GM19455 (cell line): ENCODE measurements around the gene FAM78B.

Experiments used
- ATAC-seq: cut with Tn5 transposase; IDR thresholded peaks from one replicate; pipeline ENCODE4 v1.9.1; 2021; ENCODE audit not compliant: unreplicated experiment

FAM78B gene

DNA sequence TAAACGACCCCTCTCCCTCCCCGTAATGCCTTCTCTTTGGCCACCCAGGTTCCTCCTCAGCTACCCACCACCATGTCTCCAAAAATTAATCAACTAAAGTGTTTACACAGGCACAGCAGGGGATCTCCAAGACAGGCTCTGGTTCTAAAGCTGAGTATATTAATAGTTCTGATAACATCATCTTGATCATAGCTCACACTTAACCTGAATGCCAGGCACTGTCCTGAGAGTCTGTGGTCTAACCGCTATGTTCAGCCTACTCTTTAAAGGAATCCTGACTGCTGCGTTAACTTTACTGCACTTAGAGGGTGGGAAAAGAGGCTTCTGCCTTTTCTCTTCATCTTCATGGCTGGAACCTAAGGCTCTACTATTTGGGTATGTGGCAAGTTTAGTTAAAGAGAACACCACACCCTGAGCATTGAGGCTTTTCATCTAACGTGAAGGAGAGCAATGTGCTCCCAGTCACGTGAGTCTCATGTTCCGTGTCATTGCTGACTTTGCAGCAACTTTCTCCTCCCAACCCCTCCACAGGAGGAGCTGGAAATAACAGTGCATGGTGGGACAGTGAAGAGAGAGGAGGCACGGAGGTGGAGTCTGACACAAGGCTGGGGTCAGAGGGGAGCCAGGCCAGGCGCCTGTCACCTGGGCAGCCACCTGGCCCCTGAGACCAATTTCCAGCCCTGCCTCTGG, 86.4 kb downstream of the FAM78B start:
- ATAC-seq, result no peak

DNA sequence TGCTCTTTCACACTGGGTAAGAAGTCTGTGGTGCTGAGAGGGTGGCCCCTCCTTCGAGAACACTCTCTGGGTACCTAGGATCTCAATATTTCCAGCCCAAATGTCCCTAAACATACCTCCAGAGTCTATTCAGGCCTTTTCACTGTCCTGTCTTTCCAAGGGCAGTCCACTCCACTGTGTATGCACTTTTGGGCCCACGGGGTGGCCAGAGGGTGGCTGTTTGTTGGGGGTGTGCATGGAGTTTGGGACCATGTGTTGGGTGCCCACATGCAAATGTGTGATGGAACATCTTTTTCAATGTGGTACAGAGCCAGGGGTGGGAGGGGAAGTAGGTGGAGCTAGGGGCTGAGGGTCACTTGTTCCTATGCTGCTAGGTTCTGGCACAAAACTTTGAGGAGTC, 87.5 kb downstream of the FAM78B start:
- no peak for ATAC-seq

DNA sequence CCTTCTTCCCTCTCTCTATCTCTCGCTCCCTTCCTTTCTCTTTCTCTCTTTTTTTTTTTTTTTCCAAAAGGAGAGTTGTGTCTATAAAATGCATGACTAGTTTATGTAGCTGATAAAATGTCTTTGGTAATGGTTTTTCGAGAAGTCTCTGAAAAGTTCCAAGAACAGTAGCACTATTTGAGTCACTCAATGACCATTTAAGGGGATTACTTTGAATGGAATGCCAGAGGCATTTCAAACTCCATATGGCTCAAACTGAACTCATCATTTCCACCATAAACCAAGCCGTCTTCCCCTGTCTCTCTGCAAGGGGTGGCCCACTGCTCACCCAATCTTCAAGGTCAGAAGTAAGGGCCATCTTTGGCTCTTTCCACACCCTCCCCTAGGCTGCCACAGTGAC, 93.3 kb downstream of the FAM78B start:
- no peak for ATAC-seq

DNA sequence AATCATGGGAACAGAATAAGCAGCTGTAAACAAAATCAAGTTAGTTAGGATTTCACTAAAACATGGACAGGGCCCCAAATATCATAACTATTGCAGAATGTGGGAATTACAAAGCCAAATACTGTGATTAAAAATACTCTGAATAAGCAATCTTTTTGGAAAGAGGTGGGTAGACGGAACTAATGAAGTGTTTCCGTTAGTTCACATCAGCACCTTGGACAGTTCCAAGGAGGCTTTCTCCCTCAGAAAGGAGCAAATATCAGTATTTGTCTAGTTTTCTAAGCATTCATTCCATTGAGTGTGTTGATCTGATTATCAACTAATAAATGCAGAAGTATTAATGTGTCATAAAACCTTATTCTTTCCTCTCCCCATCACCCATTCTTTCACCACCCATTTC, 97.4 kb downstream of the FAM78B start:
- ATAC-seq, result no peak

DNA sequence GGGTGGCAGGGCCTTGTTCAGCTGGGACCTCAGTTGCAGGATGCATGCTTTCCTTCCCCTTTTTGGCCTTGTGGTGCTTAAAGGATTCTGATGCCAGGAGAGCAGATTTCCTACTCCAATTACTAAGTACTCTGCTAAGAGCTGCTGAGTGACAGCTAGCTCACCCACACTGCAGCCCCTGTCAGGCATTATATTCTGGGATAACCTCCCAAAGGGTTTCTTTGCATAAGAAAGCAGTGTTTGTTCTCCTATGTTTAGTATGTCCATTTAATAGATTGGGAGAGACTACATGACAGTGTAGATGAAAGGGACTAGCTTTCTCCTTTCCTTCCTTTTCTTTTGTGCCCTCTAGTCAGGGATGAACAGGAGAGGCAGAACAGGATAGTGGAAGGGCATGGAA, 100.7 kb downstream of the FAM78B start:
- no peak for ATAC-seq

DNA sequence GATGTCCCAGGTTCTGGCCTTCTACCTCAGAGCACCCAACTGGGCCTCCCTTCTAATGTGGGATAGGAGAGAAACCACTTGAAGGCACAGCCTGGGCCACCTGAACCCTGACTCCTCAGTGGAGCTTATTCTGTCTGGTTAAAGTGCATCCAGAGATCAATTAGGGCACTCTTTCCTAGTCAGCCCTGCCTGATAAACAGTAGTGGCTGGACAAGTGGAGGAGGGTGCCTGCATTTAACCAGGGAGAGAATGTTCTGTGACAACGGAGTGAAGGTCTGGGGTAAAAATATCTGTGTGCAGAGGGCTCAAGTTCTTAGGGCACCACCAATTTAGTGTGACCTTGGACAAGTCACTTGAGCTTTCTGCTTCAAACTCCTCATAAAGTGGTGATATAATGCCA, 101.8 kb downstream of the FAM78B start:
- no peak for ATAC-seq

DNA sequence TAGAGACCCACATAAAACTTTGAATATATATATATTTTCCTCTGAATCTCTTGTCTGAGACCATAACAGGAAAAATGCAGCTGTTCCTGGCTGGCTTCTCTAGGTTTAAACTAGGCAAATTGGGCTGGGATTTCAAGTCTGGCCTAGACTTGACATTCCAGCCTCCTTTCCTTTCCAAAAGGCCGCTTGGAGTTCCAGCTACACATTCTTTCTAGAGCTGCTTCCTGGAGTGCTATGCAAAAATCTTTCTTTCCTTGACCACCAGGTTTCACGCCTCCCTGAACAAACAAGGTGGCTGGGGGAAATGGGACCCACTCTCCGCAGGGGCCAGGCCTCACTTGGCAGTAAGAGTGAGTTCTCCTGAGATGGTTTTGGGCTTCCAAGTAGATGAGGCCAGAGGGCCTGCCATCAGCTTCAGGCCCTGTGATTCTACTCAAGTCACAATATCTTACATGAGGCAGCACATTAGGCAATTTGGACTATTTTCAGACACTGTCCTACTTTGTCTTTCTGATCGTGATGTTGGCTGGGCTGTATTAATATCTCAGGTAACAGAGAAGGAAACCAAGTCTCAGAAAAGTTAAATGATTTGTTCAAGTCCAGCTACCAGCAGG, 102.4 kb downstream of the FAM78B start:
- ATAC-seq, result no peak

DNA sequence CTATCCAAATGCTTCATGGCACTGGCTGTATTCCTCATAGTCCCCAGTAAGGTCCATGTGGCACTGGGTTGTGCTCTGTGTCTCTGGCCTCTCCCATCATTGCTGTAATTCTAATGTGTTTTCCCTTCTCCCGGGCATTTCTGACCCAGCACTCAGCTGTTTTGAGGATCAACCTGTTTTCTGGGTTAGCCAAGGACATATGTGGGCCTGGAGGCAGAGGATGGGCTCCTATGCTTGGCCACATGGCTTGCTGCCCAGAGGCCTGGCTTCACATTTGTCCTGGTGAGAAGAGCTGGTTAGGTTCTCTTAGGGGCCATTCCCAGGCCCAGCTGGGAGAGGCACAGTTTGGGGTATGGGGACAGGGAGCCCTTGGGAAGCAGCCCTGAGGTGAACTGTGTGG, 103.1 kb downstream of the FAM78B start:
- no peak for ATAC-seq

DNA sequence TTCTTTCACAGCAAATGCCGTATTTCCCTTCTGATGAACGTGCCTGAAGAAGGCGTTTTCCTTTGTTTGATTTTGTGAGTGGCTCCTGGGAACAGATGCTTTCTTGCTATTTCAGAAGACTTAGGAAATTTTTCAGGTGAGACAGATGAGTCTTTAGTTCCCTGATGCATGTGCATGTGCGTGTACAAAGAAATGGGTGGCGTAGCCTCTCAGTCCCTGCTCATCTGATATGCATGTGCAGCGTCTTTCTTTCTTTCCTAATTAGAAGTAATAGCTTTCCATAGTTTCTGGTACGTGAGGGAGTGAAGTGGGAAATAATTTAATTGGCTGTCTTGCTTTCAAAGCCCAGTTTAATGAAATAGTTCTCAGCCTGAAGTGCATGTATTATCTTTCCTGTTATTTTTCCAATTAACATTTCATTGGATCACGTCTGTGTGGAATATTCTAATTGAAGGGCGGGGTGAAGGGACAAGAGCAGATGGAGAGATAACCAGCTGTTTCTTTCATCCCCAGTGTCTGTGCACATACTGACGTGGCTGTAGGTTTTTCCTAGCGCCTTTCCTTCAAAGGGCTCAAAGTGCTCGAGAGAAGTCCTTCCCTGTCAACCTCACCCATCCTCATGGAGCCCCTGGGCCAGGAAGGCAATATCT, 104.3 kb downstream of the FAM78B start:
- ATAC-seq, result no peak

DNA sequence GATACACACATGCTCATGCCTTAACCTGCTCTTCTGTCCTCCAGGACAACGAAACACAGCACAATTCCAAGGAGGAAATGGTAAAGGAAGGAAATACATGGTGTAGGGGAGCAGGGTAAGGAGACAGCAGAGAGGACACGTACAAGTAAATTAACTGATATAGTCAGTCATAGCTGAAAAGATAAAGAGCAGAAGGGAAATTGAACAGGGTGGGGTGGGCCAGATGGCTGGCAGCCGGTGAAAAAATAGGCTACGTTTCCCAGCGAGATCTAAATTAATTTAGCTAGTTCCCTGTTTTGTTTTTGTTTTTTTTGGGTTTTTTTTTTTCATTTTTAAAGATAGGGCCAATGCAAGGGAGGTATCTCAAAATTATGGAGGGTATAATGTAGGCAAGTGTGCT, 109.2 kb downstream of the FAM78B start:
- ATAC-seq, result no peak

DNA sequence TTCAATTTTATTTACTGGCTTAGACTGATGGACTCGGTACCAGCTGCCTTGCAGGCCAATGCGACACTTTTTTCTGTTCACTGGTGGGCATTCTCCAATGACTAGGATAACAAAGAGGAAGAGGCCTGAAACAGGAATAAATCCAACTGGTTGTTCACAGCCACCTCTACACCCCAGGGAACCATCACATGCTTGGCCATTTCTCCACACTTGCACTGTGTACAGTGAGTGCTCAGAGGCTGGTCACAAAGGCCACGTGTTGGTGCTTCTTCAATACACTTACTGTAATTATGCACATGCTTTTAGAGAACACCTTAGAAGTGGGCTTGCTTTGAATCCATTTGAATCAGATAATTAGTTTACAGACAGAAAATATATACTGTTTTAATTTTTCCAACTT, 113.4 kb downstream of the FAM78B start:
- no peak for ATAC-seq

DNA sequence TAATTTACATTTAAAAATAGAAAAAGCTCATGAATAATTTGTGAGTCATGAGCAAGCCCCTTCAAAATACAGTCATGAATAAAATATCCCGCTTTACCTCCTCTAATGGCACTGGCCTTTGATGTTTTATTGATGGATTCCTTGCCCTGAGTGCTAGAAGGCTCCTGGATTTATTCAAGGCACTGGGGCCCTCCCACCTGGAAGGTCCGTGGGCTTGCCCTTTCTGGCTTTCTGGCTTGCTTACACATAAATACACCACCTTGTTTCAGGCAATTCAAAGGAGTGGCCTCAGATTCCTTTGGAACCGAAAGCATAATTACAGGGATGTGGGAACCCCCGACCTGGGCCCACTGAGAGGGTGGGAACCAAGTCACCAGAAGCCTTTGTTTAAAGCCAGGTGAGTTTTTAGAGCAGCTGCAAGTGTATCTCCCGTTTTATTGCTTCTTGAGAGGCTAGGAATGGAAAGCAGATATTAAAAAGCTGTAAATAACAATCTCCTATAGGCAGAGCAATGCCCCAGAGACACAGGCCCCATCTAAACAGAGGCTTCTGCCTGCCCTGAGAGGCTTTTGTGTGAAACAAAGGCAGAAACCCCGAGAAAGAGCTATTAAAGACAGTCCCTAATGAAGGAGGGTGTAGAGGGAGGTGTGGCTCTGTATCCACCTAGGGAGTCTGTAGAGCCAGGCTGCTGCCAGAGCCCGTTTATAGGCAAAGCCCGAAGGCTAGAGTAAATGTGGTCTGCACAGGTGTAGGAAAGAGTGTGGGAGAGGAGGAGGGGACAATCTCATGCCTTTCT, 126.4 kb downstream of the FAM78B start:
- no peak for ATAC-seq

DNA sequence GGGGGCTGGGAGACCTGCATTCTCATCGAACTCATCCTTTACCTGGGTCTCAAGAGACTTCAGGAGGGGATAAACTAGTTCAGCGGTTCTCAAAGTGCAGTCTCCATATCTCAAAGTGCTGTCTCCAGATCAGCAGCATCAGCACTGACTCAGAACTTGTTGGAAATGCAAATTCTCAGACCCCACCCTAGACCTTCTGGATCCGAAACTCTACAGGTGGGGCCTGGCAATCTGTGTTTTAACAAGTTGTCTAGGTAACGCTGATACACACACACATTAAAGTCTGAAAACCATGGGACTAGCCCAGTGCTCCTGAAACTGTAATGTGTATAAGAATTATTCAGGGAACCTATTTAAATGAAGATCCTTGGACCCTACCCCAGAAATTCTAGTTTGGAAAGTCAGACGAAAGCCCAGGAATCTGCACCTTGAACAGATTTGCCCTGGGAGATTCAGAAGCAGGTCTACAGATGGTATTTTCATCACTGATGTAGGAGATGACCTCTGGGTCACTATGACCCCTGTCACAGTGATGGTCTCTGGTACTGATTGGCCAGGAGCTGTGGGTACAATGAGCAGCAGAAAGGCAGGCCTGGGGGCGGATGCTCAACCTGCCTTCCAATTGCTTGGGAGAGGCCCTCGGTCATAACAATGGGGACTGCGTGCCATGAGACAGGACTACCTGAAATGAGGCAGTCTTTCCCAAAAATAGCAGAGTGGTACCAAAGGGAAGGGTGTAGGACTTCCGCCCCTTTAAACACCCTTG, 127.2 kb downstream of the FAM78B start:
- ATAC-seq, result no peak

DNA sequence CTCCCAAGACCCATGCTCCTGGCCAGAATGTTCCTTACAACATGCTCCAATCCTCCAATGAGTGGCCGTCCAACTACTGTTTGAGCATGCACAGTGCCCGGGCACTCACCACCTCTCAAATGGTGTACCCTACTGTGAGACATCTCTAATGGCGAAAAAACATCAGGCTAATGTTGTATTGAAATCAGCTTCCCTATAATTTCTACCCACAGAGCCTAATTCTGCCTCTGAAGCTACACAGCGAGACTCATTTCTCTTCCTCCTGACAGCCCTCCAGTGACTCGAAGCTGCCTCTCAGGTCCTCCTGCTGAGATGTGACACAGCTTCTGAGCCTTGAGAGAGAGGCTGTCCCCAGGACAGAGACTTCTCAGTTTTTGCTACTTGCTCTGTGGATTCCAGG, 130.7 kb downstream of the FAM78B start:
- no peak for ATAC-seq

DNA sequence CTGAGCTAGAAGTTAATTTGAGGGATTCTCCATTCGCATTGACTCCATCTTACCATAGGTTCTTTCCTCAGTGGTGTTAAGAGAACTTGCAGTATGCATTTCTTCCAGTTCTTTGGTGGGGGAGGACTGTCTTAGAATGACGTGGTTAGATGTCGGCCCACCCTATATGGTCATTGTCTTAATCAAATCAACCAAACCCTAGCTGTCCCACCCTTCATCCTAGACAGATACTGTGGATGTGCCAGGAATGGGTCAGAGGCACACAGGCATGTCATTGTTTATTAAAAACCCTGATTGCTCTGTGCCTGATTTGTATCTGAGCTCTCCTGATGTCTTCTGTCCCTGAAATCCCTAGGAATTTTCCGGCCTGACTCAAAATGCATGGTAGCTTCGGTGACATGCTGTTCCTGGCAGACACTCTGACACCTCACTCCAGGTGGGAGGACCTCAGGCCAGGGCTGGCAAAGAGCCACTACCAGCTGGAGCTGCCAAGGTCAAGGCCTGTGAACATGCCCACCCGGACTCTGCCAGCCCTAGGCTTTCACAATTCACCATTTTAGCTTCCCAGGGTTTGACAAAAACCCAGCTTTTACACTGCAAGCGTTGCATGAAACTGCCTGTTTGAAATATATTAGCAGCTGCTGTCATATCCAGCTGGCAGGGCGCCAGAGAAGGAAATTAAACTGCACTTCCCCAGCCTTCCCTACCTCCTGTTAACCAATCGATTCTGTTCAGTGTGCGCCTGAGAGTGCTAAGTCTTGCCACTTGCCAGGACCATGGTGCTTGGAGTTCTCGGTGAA, 134.0 kb downstream of the FAM78B start:
- ATAC-seq, result no peak

DNA sequence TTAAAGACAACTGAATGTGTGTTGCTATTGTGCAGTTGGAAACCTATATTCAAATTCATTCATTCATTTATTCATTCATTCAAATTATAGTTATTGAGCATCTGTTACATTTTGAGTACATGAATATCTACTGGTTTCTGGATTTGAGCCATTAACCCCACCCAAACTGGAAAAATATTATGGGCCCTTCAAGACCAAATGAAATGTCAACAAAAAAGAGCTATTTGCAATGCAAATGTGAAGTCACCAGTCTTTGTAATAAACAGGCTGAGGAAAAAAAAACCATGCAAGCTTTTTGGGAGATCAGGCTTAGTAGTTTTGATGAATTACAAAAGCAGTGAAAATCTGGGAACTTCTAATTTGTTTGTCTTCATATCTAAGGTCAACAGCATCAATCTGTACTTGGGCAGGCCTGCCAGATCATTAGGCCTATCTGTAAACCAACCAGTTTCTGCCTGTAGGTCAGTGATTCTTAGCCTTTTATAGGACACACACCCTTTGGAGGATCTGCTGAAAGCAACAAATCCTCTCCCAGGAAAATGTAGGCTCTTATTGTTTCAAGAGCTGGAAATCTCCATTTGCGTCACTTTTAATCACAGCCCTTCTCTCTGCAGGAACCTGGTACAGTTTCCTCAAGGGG, 134.7 kb downstream of the FAM78B start:
- no peak for ATAC-seq

DNA sequence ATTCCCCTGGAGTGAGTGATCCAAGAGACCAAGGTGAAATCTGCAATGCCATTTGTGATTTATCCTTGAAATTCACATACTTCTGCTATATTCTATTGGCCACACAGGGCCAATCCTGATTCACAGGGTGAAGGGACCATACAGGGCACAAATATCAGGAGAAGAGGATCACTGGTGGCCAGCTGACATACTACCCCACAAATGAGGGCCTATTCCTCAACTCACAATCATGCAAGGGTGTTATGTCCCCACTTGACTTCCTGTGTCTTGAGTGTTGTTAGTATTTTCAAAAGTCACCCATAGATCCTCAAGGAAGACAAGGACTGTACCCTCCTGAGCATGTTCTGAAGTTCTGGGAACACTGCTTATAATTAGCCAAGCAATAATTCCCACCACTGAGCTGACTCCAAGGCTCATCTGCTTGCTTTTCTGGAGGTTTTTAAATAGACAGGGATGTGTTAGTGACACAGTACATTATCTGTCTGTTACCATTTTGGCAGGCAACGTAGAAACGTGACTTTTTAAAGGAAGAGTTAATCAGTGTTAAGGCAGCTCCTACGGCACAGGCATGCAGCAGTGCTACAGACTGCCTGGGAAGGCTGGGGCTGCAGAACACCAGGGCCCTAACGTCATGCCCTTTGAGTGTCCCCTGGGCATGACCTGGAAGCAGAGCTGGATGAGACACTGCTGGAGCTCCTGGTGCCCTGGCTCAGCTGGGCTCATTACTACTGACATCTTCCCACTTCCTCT, 137.4 kb downstream of the FAM78B start:
- ATAC-seq, result no peak

DNA sequence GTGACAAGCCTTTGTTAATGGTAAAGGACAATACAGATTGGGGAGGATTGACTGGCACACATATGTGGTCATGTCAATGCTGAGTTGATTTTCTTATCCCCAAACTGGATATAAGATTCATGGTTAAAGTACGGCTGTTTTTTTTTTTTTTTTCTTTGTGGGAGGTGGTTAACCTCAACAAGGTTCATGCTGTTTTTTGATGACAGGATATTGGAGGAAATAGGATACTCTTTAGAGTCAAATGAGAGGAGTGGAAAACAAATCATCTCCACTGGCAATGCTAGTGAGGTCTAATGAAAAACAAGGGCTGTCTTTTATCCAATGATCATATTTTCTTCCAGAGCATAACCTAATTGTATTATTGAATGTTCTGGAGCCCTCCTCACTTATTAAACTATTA, 140.2 kb downstream of the FAM78B start:
- no peak for ATAC-seq

DNA sequence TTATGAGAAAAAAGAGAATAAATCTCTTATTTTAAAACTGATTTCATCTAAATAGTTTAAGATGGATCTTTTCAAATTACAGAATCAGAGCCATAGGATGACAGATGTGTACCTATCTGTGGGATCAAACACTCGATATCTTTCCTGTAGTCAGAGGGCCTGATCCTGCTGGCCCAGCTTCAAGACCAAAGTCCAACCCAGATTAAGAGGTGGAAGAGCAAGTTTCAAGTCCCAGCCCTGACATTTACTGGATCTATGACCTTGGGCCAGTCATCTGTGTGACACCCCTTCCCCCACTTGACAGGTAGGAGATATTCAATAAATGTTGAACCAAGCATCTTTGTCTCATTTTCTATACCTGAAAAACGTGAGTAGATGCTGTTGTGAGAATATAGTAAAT, 140.7 kb downstream of the FAM78B start:
- ATAC-seq, result no peak
